ENCODE measurements around the gene EXT2. TPM values are rescaled to one million over a fixed set of nuclear protein-coding genes. Genes with fewer than 3 reads are reported as not detected.

The EXT2 gene
- total RNA-seq, 1 experiment from 2014 or later = 42.9 TPM

GRCh38 chr11:44217432-44217831 is 122.0 kb downstream of the EXT2 start:
- WGBS (ENCODE audit: extremely low coverage, insufficient read length, low lambda C conversion rate) = no CpG with 5 or more reads among the region's 1 CpG

More at GRCh38 chr11:44217432-44217831, 122.0 kb downstream of the EXT2 start:
- Mint-ChIP-seq H3K9me3 (no peaks in the 10 kb centered on the region; a peak in 1 of 5 replicates), H3K27me3 (ENCODE audit: low read depth) (no peaks in the 10 kb centered on the region), H3K4me3 (no peak overlapping the region), H3K4me1 (no peaks in the 10 kb centered on the region), H3K27ac (no peak overlapping the region), H3K36me3 (ENCODE audit: insufficient read depth in 1 of 3, low read depth in 3 of 3) (no peaks in the 10 kb centered on the region)
- Histone ChIP-seq H3K9ac (ENCODE audit: extremely low read depth, insufficient read length, low read length) (no peak overlapping the region), H3K79me2 (ENCODE audit: insufficient read depth, low read length) (no peaks in the 10 kb centered on the region), H3K4me2 (ENCODE audit: insufficient read depth, insufficient read length, low read length) (no peak overlapping the region), H3K14ac (ENCODE audit: insufficient read depth, low read length) (no peak overlapping the region), H2BK20ac (ENCODE audit: low read depth, low read length, poor library complexity, severe bottlenecking) (no peak overlapping the region), H4K20me1 (ENCODE audit: control insufficient read depth, insufficient read depth, insufficient read length) (no peaks in the 10 kb centered on the region), H3K27me3 (ENCODE audit: insufficient read depth, low read length) (no peaks in the 10 kb centered on the region), H4K8ac (replicated peaks; ENCODE audit: insufficient read length, low read depth, low read length) (no peak overlapping the region), H2BK12ac (ENCODE audit: insufficient read length, low read depth, low read length) (no peak overlapping the region), H2BK5ac (ENCODE audit: insufficient read length, low read length) (no peak overlapping the region), H3K23me2 (ENCODE audit: insufficient read length, low read depth, low read length, poor library complexity, severe bottlenecking) (no peaks in the 10 kb centered on the region), H3K56ac (ENCODE audit: insufficient read length, low read depth, low read length) (no peak overlapping the region), H3K18ac (ENCODE audit: insufficient read length, low read depth, low read length) (no peak overlapping the region), H3K4ac (ENCODE audit: low read depth, low read length) (no peak overlapping the region), H2BK15ac (ENCODE audit: low read depth, low read length) (no peak overlapping the region), H3T11ph (ENCODE audit: low read length) (no peak overlapping the region), H4K5ac (ENCODE audit: insufficient read length, low read depth, low read length) (no peak overlapping the region), H2AFZ (ENCODE audit: low read length) (no peak overlapping the region), H2BK120ac (ENCODE audit: low read depth, low read length, poor library complexity, severe bottlenecking) (no peak overlapping the region), H3K79me1 (ENCODE audit: insufficient read depth, low read depth, low read length, poor library complexity, severe bottlenecking) (no peaks in the 10 kb centered on the region), H3K9me3 (ENCODE audit: control insufficient read depth, low read depth, low read length) (no peaks in the 10 kb centered on the region), H2AK5ac (ENCODE audit: insufficient read length, low read length) (no peak overlapping the region), H3K4me1 (ENCODE audit: insufficient read depth, low read length) (no peaks in the 10 kb centered on the region), H3K27ac (ENCODE audit: insufficient read length, low read depth, low read length) (no peak overlapping the region), H3K23ac (ENCODE audit: insufficient read length, low read depth, low read length) (no peak overlapping the region), H4K91ac (ENCODE audit: insufficient read length, low read depth, low read length) (no peak overlapping the region)
- DNase-seq = no peak
- no peak for TF ChIP-seq CTCF (conservative IDR thresholded peaks at IDR 0.05)
